K562 (cell line): ENCODE measurements around the gene ODAD3. TPM values are rescaled to one million over a fixed set of nuclear protein-coding genes. Genes with fewer than 3 reads are reported as not detected.

Experiments used
- AFF4 ChIP-seq: sonication (generic); formaldehyde crosslinking; IDR thresholded peaks from 2 replicates; pipeline ENCODE4 v1.8.0; 2023; ENCODE audit warnings: mild to moderate bottlenecking, missing genetic modification reagents
- CREB5 ChIP-seq: fragments of 250-450 bp; sonication (Bioruptor Pico); IDR thresholded peaks from 2 replicates; pipeline ENCODE4 v1.5.0; 2020; ENCODE audit warnings: mild to moderate bottlenecking
- E2F4 ChIP-seq: sonication (generic); formaldehyde crosslinking; IDR thresholded peaks from 2 replicates; pipeline ENCODE4 v1.8.0; 2022; ENCODE audit warnings: mild to moderate bottlenecking, low read depth, missing genetic modification reagents
- HBP1 ChIP-seq: fragments of 450-650 bp; formaldehyde crosslinking; IDR thresholded peaks from 2 replicates; pipeline ENCODE4 v1.4.0; 2022; ENCODE audit warnings: missing genetic modification characterization
- PHF8 ChIP-seq: fragments of 200-600 bp; sonication (generic); IDR thresholded peaks from 2 replicates; pipeline ENCODE4 v1.6.1; 2012; ENCODE audit warnings: mixed run types, mild to moderate bottlenecking, inconsistent platforms, low read length, moderate library complexity, borderline replicate concordance
- RAD51 ChIP-seq: fragments of 450-650 bp; IDR thresholded peaks from 2 replicates; pipeline ENCODE4 v1.7.1; 2016; ENCODE audit warnings: low read depth, mild to moderate bottlenecking, borderline replicate concordance
- RB1 ChIP-seq: fragments of 450-650 bp; IDR thresholded peaks from 2 replicates; pipeline ENCODE4 v1.6.1; 2017; ENCODE audit warnings: low read depth, mild to moderate bottlenecking
- STAG1 ChIP-seq: sonication (generic); formaldehyde crosslinking; IDR thresholded peaks from 2 replicates; pipeline ENCODE4 v1.5.0; 2020; ENCODE audit warnings: missing genetic modification reagents, borderline replicate concordance
- USF2 ChIP-seq: sonication (generic); formaldehyde crosslinking; IDR thresholded peaks from 2 replicates; pipeline ENCODE4 v1.5.0; 2020; ENCODE audit warnings: missing genetic modification reagents
- ZNF133 ChIP-seq: fragments of 250-450 bp; sonication (Bioruptor Pico); IDR thresholded peaks from 2 replicates; pipeline ENCODE4 v1.4.0; 2020; ENCODE audit warnings: mild to moderate bottlenecking
- ZNF263 ChIP-seq: sonication (generic); formaldehyde crosslinking; IDR thresholded peaks from 2 replicates; pipeline ENCODE4 v1.8.0; 2022; ENCODE audit warnings: mild to moderate bottlenecking, missing genetic modification reagents, borderline replicate concordance
- ZNF384 ChIP-seq: IDR thresholded peaks from 2 replicates; pipeline ENCODE4 v1.6.1; 2012; ENCODE audit warnings: low read depth, low read length, improper control_type of control experiment
- ZNF408 ChIP-seq: fragments of 250-450 bp; sonication (Bioruptor Pico); IDR thresholded peaks from 2 replicates; pipeline ENCODE4 v1.4.0; 2020; ENCODE audit warnings: low read depth, mild to moderate bottlenecking, moderate library complexity
- ZNF511 ChIP-seq: sonication (generic); formaldehyde crosslinking; IDR thresholded peaks from 2 replicates; pipeline ENCODE4 v1.8.0; 2022; ENCODE audit warnings: mild to moderate bottlenecking, missing genetic modification reagents
- polyA plus RNA-seq, 8 experiments: library from polyadenylated mRNA; depleted of rRNA in 4 of 8; stranded (reverse) in 5 of 8; unstranded in 3 of 8; fragments of >200 nt; fragmentation: Nextera tagmentation in 2 of 8; fragmentation: Illumina TruSeq in 1 of 8; extraction: Ambion mirVana in 2 of 8; extraction: Trizol in 1 of 8; gene quantifications; 2 replicates each; pipeline versions ENCODE4 v1.2.1 to v1.2.3, GENCODE V29; 2011 to 2014; ENCODE audit warnings: inconsistent platforms in 1 of 8, missing spikeins in 1 of 8
- total RNA-seq, 7 experiments: library from RNA; depleted of rRNA in 6 of 7; stranded (reverse); fragments of >200 nt in 6 of 7; fragmentation: Illumina TruSeq in 2 of 7; extraction: Trizol in 2 of 7; gene quantifications; 2 replicates each; pipeline versions ENCODE4 v1.2.1 to v1.2.3, GENCODE V29; 2011 to 2021; ENCODE audit warnings: low replicate concordance in 1 of 7

ODAD3 gene
- total and polyA plus RNA-seq, 9 of the 15 experiments (the other 6 are each of a cell fraction or from before 2014, with no cell fraction given): 0.07 to 0.72 (median 0.14) TPM; not detected in 2

GRCh38 chr19:11482384-11483050, 47.6 kb upstream of the ODAD3 start (continued):
- peak; percentile 99 for TF ChIP-seq ZNF511 (CRISPR knock-in tag)
- TF ChIP-seq ZNF408 (CRISPR knock-in tag): no peak
- peak; percentile 94 for TF ChIP-seq RAD51
- TF ChIP-seq HBP1: no peak
- peak; percentile 86 for TF ChIP-seq E2F4 (CRISPR knock-in tag)
- peak; percentile 96 for TF ChIP-seq STAG1 (CRISPR knock-in tag)
- TF ChIP-seq RB1: peak; percentile 97
- peak; percentile 87 for TF ChIP-seq ZNF263 (CRISPR knock-in tag)
- peak; percentile 50; the same call in 1 of the 2 replicates for TF ChIP-seq ZNF384
- peak; percentile 41; the same call in 1 of the 2 replicates for TF ChIP-seq PHF8
- TF ChIP-seq USF2: peak; percentile 99
- TF ChIP-seq CREB5 (CRISPR knock-in tag): no peak
- TF ChIP-seq AFF4 (CRISPR knock-in tag): peak; percentile 98
- TF ChIP-seq ZNF133 (CRISPR knock-in tag): no peak
